Activated B cell treated with CpG ODN at 0.5 μM for 24 hours (primary cell): ENCODE results near the gene OR11G2. TPM values are rescaled to one million over a fixed set of nuclear protein-coding genes. Genes with fewer than 3 reads are reported as not detected.
"Not testable (repeated sequence)": the region's sequence is repeated elsewhere in the genome, so short reads cannot be mapped to it uniquely, and the experiment has no call there.

ENCODE experiments used
- ATAC-seq: fragments of 200-7000 bp; cut with Tn5 transposase; one replicate; pipeline ENCODE4 v1.10.0; 2021; ENCODE audit warnings: low read depth, mild to moderate bottlenecking, moderate library complexity
- CTCF ChIA-PET: fragments of 350-600 bp; sonication (Branson Sonifier 250); formaldehyde crosslinking; loops from one replicate; lab custom pipeline; 2021; ENCODE audit warnings: antibody characterized with exemption; lab: Charles Lee
- POLR2A ChIA-PET: fragments of 350-600 bp; sonication (Branson Sonifier 250); formaldehyde crosslinking; loops from one replicate; lab custom pipeline; 2021; ENCODE audit warnings: antibody characterized with exemption; lab: Charles Lee
- DNase-seq: peaks from one replicate; pipeline ENCODE4 v3.0.0; 2022
- H3K27ac Mint-ChIP-seq: one replicate; pipeline ENCODE4 v1.8.0; 2020; ENCODE audit warnings: mixed read lengths
- H3K27me3 Mint-ChIP-seq: one replicate; pipeline ENCODE4 v1.8.0; 2021; ENCODE audit warnings: mixed read lengths
- H3K36me3 Mint-ChIP-seq: one replicate; pipeline ENCODE4 v1.8.0; 2021; ENCODE audit warnings: low read depth, mixed read lengths
- H3K4me1 Mint-ChIP-seq: one replicate; pipeline ENCODE4 v1.8.0; 2021; ENCODE audit warnings: mixed read lengths
- H3K4me3 Mint-ChIP-seq: one replicate; pipeline ENCODE4 v1.8.0; 2020; ENCODE audit warnings: mild to moderate bottlenecking, mixed read lengths
- H3K9me3 Mint-ChIP-seq: one replicate; pipeline ENCODE4 v1.8.0; 2020; ENCODE audit warnings: mixed read lengths
- CTCF ChIP-seq: fragments of 200-600 bp; IDR thresholded peaks from one replicate; pipeline ENCODE4 v1.8.0; 2022; ENCODE audit warnings: antibody characterized with exemption, mild to moderate bottlenecking
- intact Hi-C: fragments of 100-400 bp; cut with micrococcal nuclease; formaldehyde crosslinking; loops from one replicate; pipeline ENCODE4 v1.15.1; 2024
- total RNA-seq: library from RNA; stranded (reverse); gene quantifications from 2 replicates; pipeline ENCODE4 v1.2.3, GENCODE V29; 2022

OR11G2 gene
- total RNA-seq, 1 donor from 2014 or later, result not detected

GRCh38 chr14:20184181-20184580 lies 6.5 kb upstream of the OR11G2 start:
- ChIA-PET POLR2A (no interaction called here), CTCF (no interaction called here)
- Mint-ChIP-seq H3K27me3 (peaks cover 2% of the 10 kb centered on the region), H3K27ac (no peak overlapping the region), H3K4me1 (no peaks in the 10 kb centered on the region), H3K36me3 (no peaks in the 10 kb centered on the region), H3K4me3 (no peak overlapping the region), H3K9me3 (no peaks in the 10 kb centered on the region)
- DNase-seq (no peak), ATAC-seq (no peak)
- intact Hi-C loops, result no loop called here
- no peak for TF ChIP-seq CTCF

GRCh38 chr14:20191396-20191795 lies 700 bp downstream of the OR11G2 start:
- DNase-seq (no peak), ATAC-seq (no peak)
- Mint-ChIP-seq H3K4me1 (no peaks in the 10 kb centered on the region), H3K27me3 (peaks cover 2% of the 10 kb centered on the region), H3K36me3 (no peaks in the 10 kb centered on the region), H3K9me3 (no peaks in the 10 kb centered on the region), H3K4me3 (no peak overlapping the region), H3K27ac (no peak overlapping the region)
- CTCF ChIA-PET, result no interaction called here
- POLR2A ChIA-PET, result interaction anchor here (0.6 kb wide), 1 partner anchor 88 kb away, joined by 6 read pairs; no protein-coding TSS in a partner anchor
- TF ChIP-seq CTCF, result no peak
- intact Hi-C loops, result no loop called here

GRCh38 chr14:20194101-20194500 lies 3.4 kb downstream of the OR11G2 start:
- ChIA-PET POLR2A (no interaction called here), CTCF (no interaction called here)

GRCh38 chr14:20195170-20195569 lies 4.5 kb downstream of the OR11G2 start:
- H3K4me3 Mint-ChIP-seq, ATAC-seq, CTCF ChIA-PET, intact Hi-C loops, H3K27me3 Mint-ChIP-seq, H3K36me3 Mint-ChIP-seq, H3K9me3 Mint-ChIP-seq, DNase-seq, H3K4me1 Mint-ChIP-seq, H3K27ac Mint-ChIP-seq, POLR2A ChIA-PET: not testable (repeated sequence)

More at GRCh38 chr14:20194101-20194500, 3.4 kb downstream of the OR11G2 start:
- H3K27me3 Mint-ChIP-seq, result peaks cover 8% of the 10 kb centered on the region
- no peak overlapping the region for H3K27ac Mint-ChIP-seq
- no peaks in the 10 kb centered on the region for H3K9me3 Mint-ChIP-seq
- no peaks in the 10 kb centered on the region for H3K36me3 Mint-ChIP-seq
- H3K4me3 Mint-ChIP-seq, result no peak overlapping the region
- H3K4me1 Mint-ChIP-seq, result no peaks in the 10 kb centered on the region
- no peak for TF ChIP-seq CTCF
- intact Hi-C loops, result no loop called here
- DNase-seq (no peak), ATAC-seq (no peak)

- Mint-ChIP-seq H3K36me3 (no peaks in the 10 kb centered on the region), H3K4me1 (no peaks in the 10 kb centered on the region), H3K27me3 (peaks cover 8% of the 10 kb centered on the region), H3K27ac (no peak overlapping the region), H3K4me3 (no peak overlapping the region), H3K9me3 (no peaks in the 10 kb centered on the region)
- no peak for ATAC-seq
- CTCF ChIA-PET, result no interaction called here
- POLR2A ChIA-PET, result no interaction called here
- no peak for TF ChIP-seq CTCF
- DNase-seq, result no peak
- intact Hi-C loops, result no loop called here
Observed at GRCh38 chr14:20195911-20196310, 5.2 kb downstream of the OR11G2 start.

- intact Hi-C loops, result no loop called here
- Mint-ChIP-seq H3K36me3 (no peaks in the 10 kb centered on the region), H3K9me3 (no peaks in the 10 kb centered on the region), H3K4me1 (no peaks in the 10 kb centered on the region), H3K4me3 (no peak overlapping the region), H3K27me3 (peaks cover 8% of the 10 kb centered on the region), H3K27ac (no peak overlapping the region)
- ChIA-PET POLR2A (no interaction called here), CTCF (no interaction called here)
- no peak for DNase-seq
- ATAC-seq, result no peak
- TF ChIP-seq CTCF, result no peak
Observed at GRCh38 chr14:20197459-20197858, 6.8 kb downstream of the OR11G2 start.
